K562 (cell line): ENCODE measurements around the gene ATP13A4. TPM values are rescaled to one million over a fixed set of nuclear protein-coding genes. Genes with fewer than 3 reads are reported as not detected.

Experiments
- ATAC-seq: fragments of 200-7000 bp; cut with Tn5 transposase; 3 replicates; pipeline ENCODE4 v1.9.1; 2020; ENCODE audit warnings: moderate library complexity
- BruUV-seq: library from RNA; stranded (reverse); fragments of 400-500 nt; replicated peaks from 2 replicates; lab custom pipeline; 2021; lab: Mats Ljungman, UMichigan
- CTCF ChIA-PET: fragments of 300-600 bp; formaldehyde crosslinking; extraction: SDS; loops from one replicate; lab custom pipeline; 2021; ENCODE audit warnings: low intra/inter-chr PET ratio; lab: Yijun Ruan, JAX
- POLR2A ChIA-PET: fragments of 300-600, 350-650 bp; sonication (Branson Sonifier 250); formaldehyde crosslinking; extraction: SDS; loops from one replicate; lab custom pipeline; 2021; ENCODE audit warnings: antibody characterized with exemption, inconsistent platforms; lab: Yijun Ruan, JAX
- DNase-seq, 4 experiments: peaks; one replicate each; pipeline versions ENCODE4 v3.0.0 to v3.0.0-alpha.2; 2011 to 2018; ENCODE audit warnings: low spot score in 3 of 4, mixed read lengths in 3 of 4; ENCODE audit errors: extremely low read depth in 1 of 4
- FAIRE-seq: peaks from 2 replicates; lab custom pipeline; 2011; peaks lifted over from hg19 to GRCh38; lab: Jason Lieb, UNC
- H2AFZ ChIP-seq: 2 replicates; pipeline ENCODE4 v1.6.0; 2011; ENCODE audit warnings: low read depth, low read length, control low read depth, inconsistent platforms
- H3K27ac ChIP-seq: fragments of 200-600 bp; 3 replicates; pipeline ENCODE4 v1.8.0; 2011; ENCODE audit warnings: low read depth, mild to moderate bottlenecking, control low read depth, inconsistent platforms, low read length, moderate library complexity, mixed read lengths; ENCODE audit errors: extremely low read depth
- H3K27me3 ChIP-seq, 2 experiments: fragments of 300-600 bp in 1 of 2; 2 replicates in 1 of 2; 3 replicates in 1 of 2; pipeline versions ENCODE4 v1.6.0 to v1.8.0; 2011; ENCODE audit warnings: inconsistent platforms in 2 of 2, low read length in 2 of 2, mild to moderate bottlenecking in 1 of 2, mixed read lengths in 1 of 2, moderate library complexity in 1 of 2; ENCODE audit not compliant: control insufficient read depth in 2 of 2, insufficient read depth in 2 of 2
- H3K36me3 ChIP-seq: fragments of 300-600 bp; 3 replicates; pipeline ENCODE4 v1.8.0; 2011; ENCODE audit warnings: mild to moderate bottlenecking, low read length, inconsistent platforms; ENCODE audit not compliant: control insufficient read depth, insufficient read depth
- H3K4me1 ChIP-seq, 2 experiments: fragments of 200-600 bp in 1 of 2; replicated peaks in 1 of 2; 2 replicates in 1 of 2; 3 replicates in 1 of 2; pipeline versions ENCODE4 v1.5.1 to v1.8.0; 2011; ENCODE audit warnings: inconsistent platforms in 2 of 2, low read length in 2 of 2, mild to moderate bottlenecking in 1 of 2, mixed read lengths in 1 of 2, moderate library complexity in 1 of 2; ENCODE audit not compliant: control insufficient read depth in 2 of 2, insufficient read depth in 2 of 2
- H3K4me2 ChIP-seq: 2 replicates; pipeline ENCODE4 v1.6.1; 2011; ENCODE audit warnings: low read length, control low read depth, inconsistent platforms, mixed read lengths; ENCODE audit not compliant: insufficient read depth
- H3K4me3 ChIP-seq: fragments of 200-600 bp; sonication (generic), shearing (Covaris generic); 2 replicates; pipeline ENCODE4 v1.5.1; 2016; ENCODE audit warnings: control low read depth, inconsistent platforms
- H3K79me2 ChIP-seq: fragments of 200-600 bp; 3 replicates; pipeline ENCODE4 v1.8.0; 2011; ENCODE audit warnings: low read length, inconsistent platforms; ENCODE audit not compliant: control insufficient read depth, insufficient read depth
- H3K9ac ChIP-seq, 2 experiments: 2 replicates each; pipeline versions ENCODE4 v1.6.0 to v1.6.1; 2011; ENCODE audit warnings: low read depth in 2 of 2, low read length in 2 of 2, control low read depth in 1 of 2, inconsistent platforms in 1 of 2, mild to moderate bottlenecking in 1 of 2, mixed read lengths in 1 of 2; ENCODE audit not compliant: insufficient read depth in 1 of 2
- H3K9me1 ChIP-seq: one replicate; pipeline ENCODE4 v1.6.0; 2011; ENCODE audit warnings: inconsistent platforms, mild to moderate bottlenecking, low read length, moderate library complexity; ENCODE audit not compliant: control insufficient read depth, insufficient read depth
- H3K9me3 ChIP-seq: replicated peaks from 2 replicates; pipeline ENCODE4 v1.5.1; 2011; ENCODE audit warnings: low read depth, low read length, inconsistent platforms; ENCODE audit not compliant: control insufficient read depth, insufficient read depth
- H4K20me1 ChIP-seq: replicated peaks from 2 replicates; pipeline ENCODE4 v1.6.1; 2011; ENCODE audit warnings: low read length, inconsistent platforms, mixed read lengths; ENCODE audit not compliant: control insufficient read depth, insufficient read depth
- AFF1 ChIP-seq, 2 experiments: fragments of 450-650 bp; IDR thresholded peaks; 2 replicates each; pipeline ENCODE4 v1.6.1; 2018; ENCODE audit warnings: mild to moderate bottlenecking in 2 of 2, low read depth in 1 of 2; ENCODE audit not compliant: partially characterized antibody in 2 of 2
- CBX2 ChIP-seq: fragments of 200-600 bp; sonication (generic); IDR thresholded peaks from one replicate; pipeline ENCODE4 v1.6.1; 2012; ENCODE audit warnings: mild to moderate bottlenecking, low read length, inconsistent platforms; ENCODE audit not compliant: insufficient read depth, poor library complexity, severe bottlenecking
- CBX5 ChIP-seq: IDR thresholded peaks from 2 replicates; pipeline ENCODE4 v1.6.1; 2014; ENCODE audit warnings: low read depth, borderline replicate concordance
- GATAD2B ChIP-seq: fragments of 450-650 bp; IDR thresholded peaks from 2 replicates; pipeline ENCODE4 v1.6.1; 2017; ENCODE audit warnings: mild to moderate bottlenecking, borderline replicate concordance
- MECOM ChIP-seq: fragments of 250-450 bp; sonication (Bioruptor Pico); IDR thresholded peaks from 2 replicates; pipeline ENCODE4 v1.8.0; 2022; ENCODE audit warnings: inconsistent platforms
- RBBP5 ChIP-seq: fragments of 200-600 bp; sonication (generic); IDR thresholded peaks from 2 replicates; pipeline ENCODE4 v1.6.1; 2012; ENCODE audit warnings: borderline replicate concordance, mild to moderate bottlenecking, low read length, control low read depth, inconsistent platforms; ENCODE audit not compliant: insufficient read depth, poor library complexity, severe bottlenecking
- SAFB ChIP-seq: fragments of 200-400 bp; formaldehyde crosslinking; IDR thresholded peaks from 2 replicates; pipeline ENCODE4 v1.6.1; 2017; ENCODE audit warnings: low read depth, low read length, borderline replicate concordance
- SIN3A ChIP-seq, 2 experiments: fragments of 150-350 bp in 1 of 2; IDR thresholded peaks; 2 replicates each; pipeline ENCODE4 v1.6.1; 2011 to 2016; ENCODE audit warnings: borderline replicate concordance in 2 of 2, low read depth in 2 of 2, low read length in 2 of 2, mild to moderate bottlenecking in 2 of 2, moderate library complexity in 2 of 2; ENCODE audit not compliant: control insufficient read depth in 1 of 2
- TAF9B ChIP-seq: fragments of 450-650 bp; IDR thresholded peaks from 2 replicates; pipeline ENCODE4 v1.6.1; 2018; ENCODE audit warnings: mild to moderate bottlenecking; ENCODE audit not compliant: partially characterized antibody
- TBL1XR1 ChIP-seq, 2 experiments: IDR thresholded peaks; 2 replicates each; pipeline ENCODE4 v1.6.1; 2012; ENCODE audit warnings: improper control_type of control experiment in 2 of 2, low read length in 2 of 2, mild to moderate bottlenecking in 1 of 2
- TRIM28 ChIP-seq: fragments of 450-650 bp; IDR thresholded peaks from 2 replicates; pipeline ENCODE4 v1.6.1; 2017
- ZKSCAN3 ChIP-seq: fragments of 250-450 bp; sonication (Bioruptor Pico); IDR thresholded peaks from 2 replicates; pipeline ENCODE4 v1.4.0; 2020
- WGBS: fragments of 100-300 bp; shearing (Covaris generic); methylation state at CpG from one replicate; pipeline ENCODE4 v1.1.6; 2016; ENCODE audit warnings: low coverage, mixed read lengths; ENCODE audit not compliant: insufficient coverage; ENCODE audit errors: missing lambda C conversion rate; 5-methylcytosine and 5-hydroxymethylcytosine counted together
- in situ Hi-C: fragments of 300-500 bp; cut with MboI; formaldehyde crosslinking; loops from 4 replicates; pipeline ENCODE4 v1.15.0; 2018; ENCODE audit warnings: inconsistent platforms, mixed read lengths
- intact Hi-C: fragments of 100-400 bp; cut with micrococcal nuclease; formaldehyde crosslinking; loops from 2 replicates; pipeline ENCODE4 v1.14.2; 2022
- polyA plus RNA-seq, 8 experiments: library from polyadenylated mRNA; depleted of rRNA in 4 of 8; stranded (reverse) in 5 of 8; unstranded in 3 of 8; fragments of >200 nt; fragmentation: Nextera tagmentation in 2 of 8; fragmentation: Illumina TruSeq in 1 of 8; extraction: Ambion mirVana in 2 of 8; extraction: Trizol in 1 of 8; gene quantifications; 2 replicates each; pipeline versions ENCODE4 v1.2.1 to v1.2.3, GENCODE V29; 2011 to 2014; ENCODE audit warnings: inconsistent platforms in 1 of 8, missing spikeins in 1 of 8
- total RNA-seq, 7 experiments: library from RNA; depleted of rRNA in 6 of 7; stranded (reverse); fragments of >200 nt in 6 of 7; fragmentation: Illumina TruSeq in 2 of 7; extraction: Trizol in 2 of 7; gene quantifications; 2 replicates each; pipeline versions ENCODE4 v1.2.1 to v1.2.3, GENCODE V29; 2011 to 2021; ENCODE audit warnings: low replicate concordance in 1 of 7
- TF ChIP-seq, protein P1 (sequence below): fragments of 250-450 bp; sonication (Bioruptor Pico); IDR thresholded peaks from 2 replicates; pipeline ENCODE4 v1.8.0; 2021; ENCODE audit warnings: moderate library complexity, mild to moderate bottlenecking, inconsistent platforms
- TF ChIP-seq, protein P2 (sequence below): fragments of 450-650 bp; formaldehyde crosslinking; IDR thresholded peaks from 2 replicates; pipeline ENCODE4 v1.4.0; 2020; ENCODE audit warnings: mild to moderate bottlenecking, moderate library complexity

The ATP13A4 gene
- total and polyA plus RNA-seq, 9 of the 15 experiments (the other 6 are each of a cell fraction or from before 2014, with no cell fraction given), result 0.03 to 0.14 (median 0.07) TPM; not detected in 6

GRCh38 chr3:193589129-193589528 lies 34.4 kb upstream of the ATP13A4 start:
- H3K4me2 ChIP-seq, result no peak overlapping the region
- H3K9me1 ChIP-seq, result no peaks in the 10 kb centered on the region
- H3K27me3 ChIP-seq, result no peaks in the 10 kb centered on the region
- 14% methylated on average over 1 of the region's 1 CpG for WGBS
- BruUV-seq, result no TSS peak
- no peak overlapping the region for H2AFZ ChIP-seq
- in situ Hi-C loops (no loop called here), intact Hi-C loops (no loop called here)
- H3K9ac ChIP-seq, result no peak overlapping the region
- no peak for DNase-seq
- H3K27ac ChIP-seq, result no peak overlapping the region
- H3K4me3 ChIP-seq, result no peak overlapping the region
- no peaks in the 10 kb centered on the region for H3K9me3 ChIP-seq
- no peak for ATAC-seq
- H3K79me2 ChIP-seq, result peaks cover 16% of the 10 kb centered on the region
- peaks cover 5 to 17% of the 10 kb centered on the region in 2 experiments; a peak in 3 of 5 replicates for H3K4me1 ChIP-seq
- ChIA-PET POLR2A (interaction anchor here (0.5 to 0.7 kb wide), 2 partner anchors 22 to 59 kb away, joined by 3 read pairs; no protein-coding TSS in a partner anchor), CTCF (no interaction called here)
- H4K20me1 ChIP-seq, result no peaks in the 10 kb centered on the region
- H3K36me3 ChIP-seq, result no peaks in the 10 kb centered on the region
- FAIRE-seq, result no peak
- TF ChIP-seq TRIM28, result no peak
- TF ChIP-seq, protein P1, sequence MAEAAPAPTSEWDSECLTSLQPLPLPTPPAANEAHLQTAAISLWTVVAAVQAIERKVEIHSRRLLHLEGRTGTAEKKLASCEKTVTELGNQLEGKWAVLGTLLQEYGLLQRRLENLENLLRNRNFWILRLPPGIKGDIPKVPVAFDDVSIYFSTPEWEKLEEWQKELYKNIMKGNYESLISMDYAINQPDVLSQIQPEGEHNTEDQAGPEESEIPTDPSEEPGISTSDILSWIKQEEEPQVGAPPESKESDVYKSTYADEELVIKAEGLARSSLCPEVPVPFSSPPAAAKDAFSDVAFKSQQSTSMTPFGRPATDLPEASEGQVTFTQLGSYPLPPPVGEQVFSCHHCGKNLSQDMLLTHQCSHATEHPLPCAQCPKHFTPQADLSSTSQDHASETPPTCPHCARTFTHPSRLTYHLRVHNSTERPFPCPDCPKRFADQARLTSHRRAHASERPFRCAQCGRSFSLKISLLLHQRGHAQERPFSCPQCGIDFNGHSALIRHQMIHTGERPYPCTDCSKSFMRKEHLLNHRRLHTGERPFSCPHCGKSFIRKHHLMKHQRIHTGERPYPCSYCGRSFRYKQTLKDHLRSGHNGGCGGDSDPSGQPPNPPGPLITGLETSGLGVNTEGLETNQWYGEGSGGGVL, result no peak
- no peak for TF ChIP-seq MECOM (CRISPR knock-in tag)
- TF ChIP-seq TBL1XR1 (IDR thresholded peaks at IDR 0.05; ENCODE audit: low read length in 2 of 2), result no peak
- no peak for TF ChIP-seq GATAD2B
- no peak for TF ChIP-seq SAFB
- TF ChIP-seq AFF1 (IDR thresholded peaks at IDR 0.05; ENCODE audit: low read depth in 1 of 2, partially characterized antibody in 2 of 2), result no peak
- TF ChIP-seq, protein P2, sequence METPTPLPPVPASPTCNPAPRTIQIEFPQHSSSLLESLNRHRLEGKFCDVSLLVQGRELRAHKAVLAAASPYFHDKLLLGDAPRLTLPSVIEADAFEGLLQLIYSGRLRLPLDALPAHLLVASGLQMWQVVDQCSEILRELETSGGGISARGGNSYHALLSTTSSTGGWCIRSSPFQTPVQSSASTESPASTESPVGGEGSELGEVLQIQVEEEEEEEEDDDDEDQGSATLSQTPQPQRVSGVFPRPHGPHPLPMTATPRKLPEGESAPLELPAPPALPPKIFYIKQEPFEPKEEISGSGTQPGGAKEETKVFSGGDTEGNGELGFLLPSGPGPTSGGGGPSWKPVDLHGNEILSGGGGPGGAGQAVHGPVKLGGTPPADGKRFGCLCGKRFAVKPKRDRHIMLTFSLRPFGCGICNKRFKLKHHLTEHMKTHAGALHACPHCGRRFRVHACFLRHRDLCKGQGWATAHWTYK, result no peak
- TF ChIP-seq CBX5, result no peak
- TF ChIP-seq RBBP5, result no peak
- TF ChIP-seq TAF9B, result no peak
- TF ChIP-seq SIN3A (IDR thresholded peaks at IDR 0.05; ENCODE audit: borderline replicate concordance in 2 of 2, control insufficient read depth in 1 of 2, low read depth in 2 of 2, low read length in 2 of 2), result no peak
- no peak for TF ChIP-seq CBX2
- no peak for TF ChIP-seq ZKSCAN3 (CRISPR knock-in tag)
